Bronchial epithelial cell (primary cell): ENCODE data around the gene C2orf15. TPM values are rescaled to one million over a fixed set of nuclear protein-coding genes. Genes with fewer than 3 reads are reported as not detected.

Experiments used
- DNase-seq: peaks from one replicate; pipeline ENCODE4 v3.0.0-alpha.2; 2010; ENCODE audit warnings: low read depth
- FAIRE-seq: peaks from 2 replicates; lab custom pipeline; 2011; peaks lifted over from hg19 to GRCh38; lab: Jason Lieb, UNC
- H3K27me3 ChIP-seq: 2 replicates; pipeline ENCODE4 v1.5.1; 2011; ENCODE audit warnings: low read length; ENCODE audit not compliant: control insufficient read depth, insufficient read depth
- H3K36me3 ChIP-seq: 2 replicates; pipeline ENCODE4 v1.5.1; 2011; ENCODE audit warnings: low read length; ENCODE audit not compliant: control insufficient read depth, insufficient read depth
- H3K4me3 ChIP-seq: 2 replicates; pipeline ENCODE4 v1.5.1; 2011; ENCODE audit warnings: mild to moderate bottlenecking, low read depth, low read length, control low read depth
- total RNA-seq: library from RNA; depleted of rRNA; stranded (reverse); fragments of >200 nt; gene quantifications from 2 replicates; pipeline ENCODE4 v1.2.1, GENCODE V29; 2014
- TF ChIP-seq, protein P1 (sequence below): IDR thresholded peaks from 2 replicates; pipeline ENCODE4 v1.5.1; 2011; ENCODE audit warnings: mild to moderate bottlenecking, moderate library complexity, low read length, control low read depth, inconsistent platforms; ENCODE audit not compliant: insufficient read depth, severe bottlenecking

The C2orf15 gene
- total RNA-seq, 1 donor from 2014 or later = 1.1 TPM

GRCh38 chr2:99200076-99200800 lies 58.7 kb downstream of the C2orf15 start:
- Histone ChIP-seq H3K27me3 (no peaks in the 10 kb centered on the region), H3K36me3 (peaks cover 4% of the 10 kb centered on the region), H3K4me3 (no peak overlapping the region)
- TF ChIP-seq, protein P1, sequence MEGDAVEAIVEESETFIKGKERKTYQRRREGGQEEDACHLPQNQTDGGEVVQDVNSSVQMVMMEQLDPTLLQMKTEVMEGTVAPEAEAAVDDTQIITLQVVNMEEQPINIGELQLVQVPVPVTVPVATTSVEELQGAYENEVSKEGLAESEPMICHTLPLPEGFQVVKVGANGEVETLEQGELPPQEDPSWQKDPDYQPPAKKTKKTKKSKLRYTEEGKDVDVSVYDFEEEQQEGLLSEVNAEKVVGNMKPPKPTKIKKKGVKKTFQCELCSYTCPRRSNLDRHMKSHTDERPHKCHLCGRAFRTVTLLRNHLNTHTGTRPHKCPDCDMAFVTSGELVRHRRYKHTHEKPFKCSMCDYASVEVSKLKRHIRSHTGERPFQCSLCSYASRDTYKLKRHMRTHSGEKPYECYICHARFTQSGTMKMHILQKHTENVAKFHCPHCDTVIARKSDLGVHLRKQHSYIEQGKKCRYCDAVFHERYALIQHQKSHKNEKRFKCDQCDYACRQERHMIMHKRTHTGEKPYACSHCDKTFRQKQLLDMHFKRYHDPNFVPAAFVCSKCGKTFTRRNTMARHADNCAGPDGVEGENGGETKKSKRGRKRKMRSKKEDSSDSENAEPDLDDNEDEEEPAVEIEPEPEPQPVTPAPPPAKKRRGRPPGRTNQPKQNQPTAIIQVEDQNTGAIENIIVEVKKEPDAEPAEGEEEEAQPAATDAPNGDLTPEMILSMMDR = no peak
- no peak for FAIRE-seq
- DNase-seq = no peak

Other genes starting within 250 kb of the C2orf15 start
- gene CRACDL, start 205.5 kb upstream of the C2orf15 start, total RNA-seq = 0.26 and 1.4 TPM in 2 replicates
- gene TSGA10, start 13.2 kb downstream of the C2orf15 start, total RNA-seq = 3.4 and 8.4 TPM in 2 replicates
- gene LIPT1, start 13.3 kb downstream of the C2orf15 start, total RNA-seq = 4.2 and 4.5 TPM in 2 replicates
- 17.9 and 32.0 TPM in 2 replicates for gene MITD1, start 39.4 kb downstream of the C2orf15 start, total RNA-seq
- 21.5 and 22.6 TPM in 2 replicates for gene MRPL30, start 39.5 kb downstream of the C2orf15 start, total RNA-seq
- gene LYG2, start 114.0 kb downstream of the C2orf15 start, total RNA-seq = not detected in 2 replicates
- gene LYG1, start 159.5 kb downstream of the C2orf15 start, total RNA-seq = 0.26 and 0.77 TPM in 2 replicates
- gene TXNDC9, start 194.6 kb downstream of the C2orf15 start, total RNA-seq = 53.6 and 58.2 TPM in 2 replicates
- 21.3 and 23.9 TPM in 2 replicates for gene EIF5B, start 195.7 kb downstream of the C2orf15 start, total RNA-seq